G401.6 (cell line): ENCODE measurements around the gene SLAMF7.

Experiments used
- FAIRE-seq: peaks from 2 replicates; lab custom pipeline; 2012; peaks lifted over from hg19 to GRCh38; lab: Jason Lieb, UNC

Gene SLAMF7

DNA sequence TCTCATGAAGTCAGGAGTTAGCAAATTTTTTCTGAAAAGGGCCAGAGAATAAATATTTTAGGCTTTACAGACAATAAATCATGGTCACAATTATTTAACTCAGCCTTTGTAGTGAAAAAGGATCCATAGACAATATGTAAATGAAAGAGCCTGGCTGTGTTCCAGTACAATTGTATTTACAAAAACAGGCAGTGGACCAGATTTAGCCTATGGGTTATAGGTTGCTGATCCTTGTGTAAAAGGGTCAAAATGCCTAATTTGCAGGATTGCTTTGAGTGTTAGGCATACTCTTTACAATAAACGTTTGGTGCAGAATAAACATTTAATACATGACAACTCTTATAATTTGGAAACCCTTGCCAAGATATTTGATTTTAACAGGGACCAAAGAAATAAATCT lies 6.5 kb downstream of the SLAMF7 start:
- no peak for FAIRE-seq

GRCh38 chr1:160746836-160747500 lies 7.9 kb downstream of the SLAMF7 start:
- FAIRE-seq, result no peak

DNA sequence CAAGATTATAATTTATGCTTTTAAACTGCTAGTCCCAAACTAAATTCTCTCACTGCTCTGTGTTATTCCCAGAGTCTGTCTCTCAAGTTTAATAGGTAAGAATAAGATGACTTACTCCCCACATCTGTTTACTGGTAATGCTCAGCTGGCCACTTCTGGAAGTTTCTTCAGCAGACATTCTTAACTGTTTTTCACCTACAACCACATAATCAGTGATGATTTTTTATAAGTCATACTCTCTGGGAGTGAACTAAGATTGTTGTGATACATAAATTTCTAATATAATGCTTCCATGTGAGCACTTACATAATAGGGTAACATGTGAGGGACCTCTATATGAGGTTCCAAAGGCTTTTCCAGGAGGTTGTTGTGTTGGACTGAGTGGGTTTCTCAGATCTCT lies 8.7 kb downstream of the SLAMF7 start:
- FAIRE-seq, result no peak

- no peak for FAIRE-seq
These were observed 9.3 kb downstream of the SLAMF7 start for GRCh38 chr1:160748181-160748877.

DNA sequence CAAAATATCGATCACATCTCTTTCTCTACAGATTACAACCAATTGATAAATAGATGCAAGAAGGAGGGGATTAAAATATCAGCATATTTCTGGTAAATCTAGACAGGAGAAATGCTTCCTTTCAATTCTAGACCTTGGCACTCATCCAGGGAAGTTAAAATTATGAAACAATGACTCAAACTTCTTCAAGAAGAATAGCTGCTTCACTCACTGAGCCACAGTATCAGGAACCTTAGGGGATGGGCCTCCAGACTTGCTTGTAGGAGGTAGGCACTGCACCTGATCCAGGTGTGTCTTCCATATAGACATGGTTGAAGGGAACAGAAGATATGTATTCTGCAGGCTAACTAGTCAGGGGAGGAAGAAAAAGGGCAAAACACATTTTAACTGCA lies 9.8 kb downstream of the SLAMF7 start:
- FAIRE-seq, result no peak

- no peak for FAIRE-seq
These were observed 11.6 kb downstream of the SLAMF7 start for GRCh38 chr1:160750608-160751007.

DNA sequence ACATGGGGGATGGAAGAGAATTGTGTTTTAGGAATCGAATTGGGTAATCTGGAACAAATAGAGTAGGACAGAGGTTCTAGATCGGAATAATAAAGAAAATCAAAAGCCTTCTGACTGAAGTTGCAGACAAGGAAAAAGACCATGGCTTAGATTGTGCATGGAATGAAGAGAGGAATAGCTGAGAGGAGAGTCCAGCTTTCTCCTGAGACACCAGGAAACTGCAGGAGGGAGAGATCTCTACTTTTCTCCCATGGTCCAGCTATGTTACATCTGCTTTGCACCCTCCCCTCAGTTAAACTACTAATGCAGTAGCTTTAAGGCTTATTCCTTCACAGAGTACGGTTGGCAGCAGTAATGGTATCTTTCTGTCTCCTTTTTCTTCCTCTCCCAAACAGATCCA lies 13.4 kb downstream of the SLAMF7 start:
- no peak for FAIRE-seq

DNA sequence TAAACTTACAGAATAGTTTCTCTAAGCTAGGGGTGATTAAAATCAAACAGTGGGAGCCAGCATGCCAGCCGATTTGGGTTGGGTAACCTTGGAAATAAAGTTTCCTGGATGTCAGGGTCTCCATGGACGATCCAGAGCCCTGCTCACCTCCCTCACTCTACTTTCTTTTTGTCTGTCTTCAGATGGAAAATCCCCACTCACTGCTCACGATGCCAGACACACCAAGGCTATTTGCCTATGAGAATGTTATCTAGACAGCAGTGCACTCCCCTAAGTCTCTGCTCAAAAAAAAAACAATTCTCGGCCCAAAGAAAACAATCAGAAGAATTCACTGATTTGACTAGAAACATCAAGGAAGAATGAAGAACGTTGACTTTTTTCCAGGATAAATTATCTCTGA lies 13.9 kb downstream of the SLAMF7 start:
- FAIRE-seq, result no peak

DNA sequence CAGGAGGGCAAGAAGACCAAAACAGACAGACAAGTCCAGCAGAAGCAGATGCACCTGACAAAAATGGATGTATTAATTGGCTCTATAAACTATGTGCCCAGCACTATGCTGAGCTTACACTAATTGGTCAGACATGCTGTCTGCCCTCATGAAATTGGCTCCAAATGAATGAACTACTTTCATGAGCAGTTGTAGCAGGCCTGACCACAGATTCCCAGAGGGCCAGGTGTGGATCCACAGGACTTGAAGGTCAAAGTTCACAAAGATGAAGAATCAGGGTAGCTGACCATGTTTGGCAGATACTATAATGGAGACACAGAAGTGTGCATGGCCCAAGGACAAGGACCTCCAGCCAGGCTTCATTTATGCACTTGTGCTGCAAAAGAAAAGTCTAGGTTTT lies 14.5 kb downstream of the SLAMF7 start:
- FAIRE-seq, result no peak

GRCh38 chr1:160755461-160755860 lies 16.4 kb downstream of the SLAMF7 start:
- no peak for FAIRE-seq

- no peak for FAIRE-seq
These were observed 17.1 kb downstream of the SLAMF7 start for GRCh38 chr1:160755911-160756848.

- no peak for FAIRE-seq
These were observed 17.8 kb downstream of the SLAMF7 start for GRCh38 chr1:160756849-160757201.

DNA sequence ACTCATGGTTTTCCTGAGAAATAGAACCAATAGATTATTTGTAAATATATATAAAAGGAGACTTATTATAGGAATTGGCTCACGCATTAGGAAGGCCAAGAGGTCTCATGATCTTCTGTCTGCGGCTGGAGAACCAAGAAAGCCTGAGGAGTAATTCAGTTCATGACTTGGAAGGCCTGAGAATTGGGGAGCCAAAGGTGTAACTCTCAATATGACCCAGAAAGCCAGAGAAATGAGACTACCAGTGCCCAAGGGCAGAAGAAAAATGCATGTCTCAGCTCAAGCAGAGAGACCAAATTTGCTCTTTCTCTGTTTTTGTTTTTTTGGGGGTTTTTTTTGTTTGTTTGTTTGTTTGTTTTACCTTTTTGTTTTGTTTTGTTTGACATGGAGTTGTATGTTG lies 19.5 kb downstream of the SLAMF7 start:
- FAIRE-seq, result no peak

DNA sequence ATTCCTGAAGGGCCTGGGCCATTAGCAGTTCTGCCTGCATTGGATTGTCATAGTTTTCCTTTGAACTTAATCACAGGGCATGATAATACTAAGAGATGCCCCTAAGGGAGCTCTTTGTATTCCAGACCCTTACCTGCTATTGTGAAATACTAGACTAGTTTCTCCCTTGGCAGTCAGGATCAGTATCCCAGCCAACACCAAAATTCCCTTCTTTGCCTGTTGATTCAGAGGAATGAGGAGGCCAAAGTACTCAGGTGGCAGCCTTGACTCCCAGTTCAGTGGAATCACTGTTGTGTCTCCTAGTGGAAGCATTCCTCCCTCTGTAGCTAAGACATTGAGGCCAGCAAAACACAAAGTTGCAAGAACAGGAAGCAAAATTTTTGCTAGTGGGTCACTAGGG lies 20.7 kb downstream of the SLAMF7 start:
- FAIRE-seq, result no peak

- no peak for FAIRE-seq
These were observed 22.0 kb downstream of the SLAMF7 start for GRCh38 chr1:160761046-160761445.

GRCh38 chr1:160761886-160762285 lies 22.8 kb downstream of the SLAMF7 start:
- FAIRE-seq, result no peak

GRCh38 chr1:160763993-160764392 lies 24.9 kb downstream of the SLAMF7 start:
- FAIRE-seq, result no peak

GRCh38 chr1:160767395-160768294 lies 28.6 kb downstream of the SLAMF7 start:
- FAIRE-seq, result no peak

- no peak for FAIRE-seq
These were observed 29.2 kb downstream of the SLAMF7 start for GRCh38 chr1:160768295-160768657.

- FAIRE-seq, result no peak
These were observed 33.3 kb downstream of the SLAMF7 start for GRCh38 chr1:160772331-160772730.

GRCh38 chr1:160773093-160773492 lies 34.0 kb downstream of the SLAMF7 start:
- FAIRE-seq, result no peak
